HG03045 (cell line): ENCODE data around the gene C1orf232.

Experiments used
- ATAC-seq: cut with Tn5 transposase; IDR thresholded peaks from one replicate; pipeline ENCODE4 v1.9.1; 2021; ENCODE audit warnings: mild to moderate bottlenecking, moderate library complexity; ENCODE audit not compliant: unreplicated experiment

The C1orf232 gene

DNA sequence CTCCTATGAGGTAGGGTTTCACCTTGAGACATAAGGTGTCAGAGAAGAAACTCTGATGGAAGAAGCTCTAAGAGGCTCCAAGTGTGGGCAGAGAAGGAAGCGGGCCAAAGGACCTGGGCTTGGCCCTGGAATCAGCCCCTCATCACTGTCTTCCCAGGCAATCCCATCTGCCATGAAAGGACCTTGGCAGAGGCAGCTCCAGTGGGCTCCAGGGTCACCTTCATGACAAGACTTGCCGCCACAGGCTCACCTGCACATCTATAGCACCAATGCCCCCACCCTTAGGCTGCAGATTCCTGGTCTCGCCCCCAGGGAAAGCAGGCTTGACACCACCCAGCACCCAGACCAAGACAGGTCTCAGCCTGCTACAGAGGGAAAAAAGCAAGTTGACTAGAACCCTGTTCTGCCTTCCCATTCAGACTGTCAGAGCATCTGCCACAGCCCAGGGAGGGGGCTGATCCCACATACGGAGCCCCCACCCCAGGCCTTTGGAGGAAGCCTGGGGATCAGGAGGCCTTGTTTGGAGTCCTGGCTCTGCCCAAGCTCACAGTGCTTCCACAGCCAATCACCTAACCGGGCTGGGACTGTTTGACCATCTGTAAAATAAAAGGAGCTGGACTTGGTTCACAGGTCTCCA is 10.4 kb downstream of the C1orf232 start:
- ATAC-seq: no peak

DNA sequence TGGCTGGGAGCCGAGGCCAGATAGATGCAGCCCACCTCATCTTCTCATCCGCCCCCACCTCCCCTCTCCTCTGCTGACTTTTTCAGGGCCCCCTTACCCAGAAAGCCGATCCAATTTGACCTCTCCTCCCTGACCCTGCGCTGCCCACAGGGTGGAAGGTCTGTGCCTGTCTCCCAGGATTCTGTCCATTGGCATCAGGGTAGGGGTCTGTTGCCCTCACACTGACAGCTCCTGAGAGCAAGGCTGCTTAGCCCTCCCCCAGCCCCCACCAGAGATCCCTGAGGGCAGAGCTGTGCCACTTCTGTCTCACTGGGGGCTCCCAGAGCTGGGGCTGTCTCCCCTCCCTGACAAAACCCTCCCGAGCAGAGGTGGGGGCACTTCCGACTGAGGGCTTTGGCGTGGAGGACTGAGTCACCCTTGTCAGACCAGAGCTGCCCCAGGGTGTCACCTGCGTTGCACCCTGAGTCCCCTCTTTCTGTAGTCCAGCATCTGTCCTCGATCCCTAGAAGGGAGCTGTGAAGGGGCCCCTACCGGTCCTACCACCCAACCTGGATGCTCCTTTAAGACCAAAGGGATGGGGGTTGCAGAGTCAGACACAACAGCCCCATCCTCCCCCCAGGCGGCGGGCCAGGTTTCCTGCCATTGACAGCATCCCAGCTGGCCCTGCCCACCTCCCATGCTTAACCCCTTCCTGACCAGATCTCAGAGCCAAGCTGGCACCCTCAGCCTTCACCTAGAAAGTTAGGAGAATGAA is 12.3 kb downstream of the C1orf232 start:
- ATAC-seq: no peak

DNA sequence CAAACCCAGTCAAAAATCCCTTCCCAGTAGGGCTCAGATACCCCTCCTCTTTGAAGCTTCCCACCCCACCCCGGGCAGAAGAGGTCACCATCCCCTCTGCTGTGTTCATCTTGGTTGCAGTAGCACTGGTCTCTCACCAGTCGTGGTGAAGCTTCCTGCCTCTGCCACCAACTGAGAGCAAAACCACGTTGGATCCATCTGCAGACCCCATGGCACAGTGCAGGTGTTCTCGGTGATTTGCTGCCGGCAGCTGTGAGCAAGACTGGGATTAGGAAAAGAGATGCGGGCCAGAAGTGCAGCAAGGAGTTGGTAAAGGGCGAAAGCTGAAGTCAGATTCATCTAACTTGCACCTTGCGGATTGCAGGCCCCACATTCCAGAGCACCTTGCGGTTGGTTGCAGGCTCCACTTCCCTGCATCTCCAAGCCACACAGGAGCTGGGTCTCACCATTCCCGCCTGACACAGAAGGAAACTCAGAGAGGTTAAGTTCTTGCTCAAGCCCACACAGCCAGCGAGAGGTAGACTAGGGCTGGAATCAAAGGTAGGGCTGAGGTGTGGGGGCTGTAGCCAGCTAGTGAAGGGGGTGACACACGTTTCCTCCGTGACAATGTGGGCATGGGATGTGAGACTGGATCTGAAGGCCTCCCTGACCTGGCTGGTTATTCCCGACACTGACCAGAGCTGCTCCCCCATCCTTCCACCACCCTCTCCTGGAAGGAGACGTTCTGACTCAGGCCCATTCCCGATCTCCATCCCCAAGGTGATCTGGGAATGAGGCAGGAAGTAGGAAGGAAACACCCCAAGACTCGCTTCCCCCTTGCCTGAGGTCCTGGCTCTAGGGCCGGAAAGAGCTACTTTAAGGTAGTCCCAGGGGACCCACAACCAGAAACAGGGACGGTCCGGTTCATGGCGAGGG is 13.1 kb downstream of the C1orf232 start:
- ATAC-seq: no peak

DNA sequence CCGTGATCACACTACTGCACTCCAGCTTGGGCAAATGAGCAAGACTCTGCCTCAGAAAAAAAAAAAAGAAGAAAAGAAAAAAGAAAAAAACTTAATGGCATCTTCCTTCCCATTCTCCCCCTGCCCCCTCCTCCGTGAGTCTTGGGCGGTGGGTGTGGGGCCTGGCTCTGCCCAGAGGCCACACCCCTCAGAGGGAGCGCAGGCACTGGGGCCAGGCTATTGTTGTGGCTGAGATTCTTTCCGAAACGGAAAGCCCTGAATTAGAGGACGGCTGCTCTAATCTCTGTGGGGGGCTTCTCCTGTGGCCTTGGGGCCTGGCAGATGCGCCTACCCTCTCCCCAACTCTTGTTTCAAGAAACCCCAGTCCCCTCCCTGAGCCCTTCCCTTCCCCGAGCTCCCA is 14.0 kb downstream of the C1orf232 start:
- no peak for ATAC-seq

DNA sequence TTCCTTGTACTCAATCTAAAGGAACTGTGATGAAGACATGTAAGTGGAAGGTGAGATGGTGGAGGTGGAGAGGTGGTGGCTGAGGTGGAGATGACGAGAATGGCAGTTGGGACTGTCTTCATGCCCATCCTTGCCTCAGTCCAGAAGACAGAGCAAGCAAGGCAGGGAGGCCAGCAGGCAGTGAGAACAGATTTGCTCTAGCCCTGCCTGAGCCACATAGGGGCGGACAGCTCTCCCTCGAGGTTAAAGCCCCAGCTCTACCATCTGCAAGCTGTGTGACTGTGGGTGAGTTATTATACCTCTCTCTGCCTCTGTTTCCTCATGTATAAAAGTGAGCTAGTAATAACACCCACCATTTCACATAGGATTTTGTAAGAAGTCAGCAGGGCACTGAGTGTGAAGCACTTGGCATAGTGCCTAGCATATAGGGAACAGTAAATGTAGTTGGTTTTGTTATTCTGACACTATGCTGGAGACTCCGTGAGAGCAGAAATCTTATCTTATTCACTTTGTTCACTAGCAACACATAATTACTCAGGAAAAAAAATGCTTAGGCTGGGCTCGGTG is 14.7 kb downstream of the C1orf232 start:
- ATAC-seq: no peak

- ATAC-seq: no peak
Measured at GRCh38 chr1:26148887-26149286, 19.9 kb downstream of the C1orf232 start.

DNA sequence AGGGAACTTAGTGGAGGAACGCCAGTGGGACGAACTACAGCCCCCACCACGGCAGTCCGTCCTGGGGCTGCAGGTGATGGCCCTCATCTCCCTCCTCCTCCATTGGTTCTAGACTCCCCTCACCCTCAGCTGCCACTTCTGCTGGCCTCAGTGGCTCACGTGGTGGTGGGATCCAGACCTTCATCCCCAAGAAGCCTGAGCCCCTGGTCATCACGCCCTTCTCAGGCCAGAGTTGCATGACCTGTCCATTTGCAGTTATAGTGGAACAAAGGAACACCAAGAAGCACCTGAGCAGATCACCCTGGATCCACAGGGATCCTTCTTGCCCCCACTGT is 22.8 kb downstream of the C1orf232 start:
- ATAC-seq: no peak

GRCh38 chr1:26145041-26145959 is 23.5 kb downstream of the C1orf232 start:
- ATAC-seq: no peak

DNA sequence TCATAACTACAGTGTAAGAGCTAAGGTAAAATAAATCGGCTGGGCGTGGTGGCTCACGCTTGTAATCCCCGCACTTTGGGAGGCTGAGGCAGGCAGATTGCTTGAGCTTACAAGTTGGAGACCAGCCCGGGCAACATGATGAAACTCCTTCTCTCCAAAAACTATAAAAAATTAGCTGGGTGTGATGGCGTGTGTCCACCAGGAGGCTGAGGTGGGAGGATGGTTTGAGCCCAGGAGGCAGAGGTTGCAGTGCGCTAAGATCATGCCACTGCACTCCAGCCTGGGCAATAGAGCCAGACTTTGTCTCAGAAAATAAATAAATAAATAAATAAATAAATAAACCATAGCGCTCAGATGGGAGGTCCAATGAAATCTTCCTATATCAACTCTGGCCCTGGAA is 26.6 kb downstream of the C1orf232 start:
- no peak for ATAC-seq

GRCh38 chr1:26138974-26139558 is 29.7 kb downstream of the C1orf232 start:
- ATAC-seq: no peak

GRCh38 chr1:26134466-26134865 is 34.3 kb downstream of the C1orf232 start:
- no peak for ATAC-seq

DNA sequence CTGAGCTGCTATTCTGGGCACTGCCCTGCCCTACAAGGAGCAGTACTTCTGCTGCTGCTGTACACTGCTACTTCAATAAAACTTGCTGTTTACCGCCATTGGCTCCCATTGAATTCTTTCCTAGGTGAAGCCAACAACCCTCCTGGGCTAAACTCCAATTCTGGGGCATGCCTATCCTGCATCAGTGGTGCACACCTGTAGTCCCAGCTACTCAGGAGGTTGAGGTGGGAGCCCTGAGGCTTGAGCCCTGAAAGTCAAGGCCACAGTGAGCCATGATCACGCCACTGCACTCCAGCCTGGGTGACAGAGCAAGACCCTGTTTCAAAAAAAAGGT is 36.0 kb downstream of the C1orf232 start:
- no peak for ATAC-seq

DNA sequence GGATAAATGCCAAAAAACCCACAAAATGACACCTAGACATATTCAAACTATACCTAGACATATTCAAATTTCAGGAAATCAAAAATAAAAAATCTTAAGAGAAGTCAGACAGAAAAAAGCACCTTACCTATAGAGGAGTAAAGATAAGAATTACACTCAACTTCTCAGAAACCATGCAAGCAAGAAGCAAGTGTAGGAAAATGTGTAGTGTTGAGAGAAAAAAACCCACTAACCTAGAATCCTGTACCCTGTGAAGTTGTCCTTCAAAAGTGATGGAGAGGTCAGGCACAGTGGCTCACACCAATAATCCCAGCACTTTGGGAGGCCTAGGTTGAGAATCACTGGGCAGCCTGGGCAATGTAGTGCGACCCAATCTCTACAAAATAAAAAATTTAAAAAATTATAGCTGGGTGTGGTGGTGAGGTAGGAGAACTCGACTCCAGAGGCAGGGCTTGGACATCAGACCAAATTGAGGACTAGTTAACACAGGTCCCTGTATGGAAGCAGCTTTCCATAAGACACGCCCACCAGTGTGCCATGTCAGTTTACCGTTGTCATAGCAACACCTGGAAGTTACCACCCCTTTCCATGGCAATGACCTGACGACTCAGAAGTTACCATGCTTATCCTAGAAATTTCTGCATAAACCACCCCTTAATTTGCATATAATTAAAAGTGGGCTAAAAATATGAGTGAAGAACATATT is 36.5 kb downstream of the C1orf232 start:
- ATAC-seq: no peak

DNA sequence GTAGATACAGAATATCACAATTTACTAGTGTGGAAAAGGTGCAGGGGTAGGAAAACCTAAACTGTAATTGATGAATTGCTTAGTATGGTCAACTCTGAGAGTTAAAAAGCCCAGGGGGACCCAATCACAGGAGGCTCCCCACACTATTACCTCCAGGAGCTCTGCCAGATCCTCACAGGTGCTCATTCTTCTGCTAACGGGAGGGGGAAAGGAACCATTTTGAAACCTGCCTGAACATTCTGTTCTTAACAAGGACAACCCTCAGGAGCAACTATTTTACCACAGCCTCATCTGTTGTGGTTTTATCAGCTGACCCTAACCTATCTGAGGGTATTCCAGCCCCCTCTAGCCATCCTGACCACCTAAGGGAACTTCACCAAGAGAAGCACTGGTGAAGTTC is 38.1 kb downstream of the C1orf232 start:
- ATAC-seq: no peak

- no peak for ATAC-seq
Measured at GRCh38 chr1:26129778-26130177, 39.0 kb downstream of the C1orf232 start.

DNA sequence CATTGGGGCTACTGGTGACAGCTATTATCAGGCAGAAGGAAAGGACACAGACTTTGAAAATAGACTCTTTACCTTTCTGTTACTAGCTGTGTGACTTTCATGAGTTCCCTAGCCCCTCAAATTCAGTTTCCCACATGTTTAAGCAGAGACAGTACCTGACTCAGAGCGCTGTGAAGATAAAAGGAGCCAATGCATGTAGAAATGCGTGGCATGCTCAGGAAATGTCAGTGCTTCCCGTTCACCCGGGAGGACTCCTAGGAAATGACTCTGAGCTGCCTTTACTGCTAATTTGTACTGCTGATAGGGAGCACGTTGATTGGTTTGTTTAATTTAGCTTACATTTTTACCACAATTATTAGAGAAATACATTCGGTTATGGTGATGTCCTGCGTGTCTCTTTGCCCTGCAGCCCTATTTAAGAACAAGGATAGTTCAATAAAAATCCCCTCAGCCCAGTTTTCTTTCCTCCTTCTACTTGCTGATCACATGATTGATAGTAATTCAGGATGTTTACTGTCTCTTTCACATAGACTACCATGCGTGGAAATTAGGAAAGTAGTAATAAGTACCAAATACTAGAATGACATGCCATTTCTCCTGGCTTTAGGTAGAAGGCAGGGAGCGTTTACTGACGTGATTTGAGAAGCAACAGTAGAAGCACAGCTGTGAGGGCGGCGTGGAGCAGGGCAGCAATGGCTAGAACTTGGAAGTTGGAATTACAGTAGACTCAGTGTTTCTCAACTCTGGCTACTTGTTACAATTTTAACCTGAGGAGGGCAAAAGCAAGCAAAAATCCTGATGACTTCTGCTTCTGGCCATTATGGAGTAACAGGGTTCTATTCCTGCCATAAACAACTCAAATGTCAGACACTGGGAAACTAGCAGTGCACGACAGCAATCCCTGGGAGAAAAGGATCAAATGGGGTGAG is 41.3 kb downstream of the C1orf232 start:
- no peak for ATAC-seq

DNA sequence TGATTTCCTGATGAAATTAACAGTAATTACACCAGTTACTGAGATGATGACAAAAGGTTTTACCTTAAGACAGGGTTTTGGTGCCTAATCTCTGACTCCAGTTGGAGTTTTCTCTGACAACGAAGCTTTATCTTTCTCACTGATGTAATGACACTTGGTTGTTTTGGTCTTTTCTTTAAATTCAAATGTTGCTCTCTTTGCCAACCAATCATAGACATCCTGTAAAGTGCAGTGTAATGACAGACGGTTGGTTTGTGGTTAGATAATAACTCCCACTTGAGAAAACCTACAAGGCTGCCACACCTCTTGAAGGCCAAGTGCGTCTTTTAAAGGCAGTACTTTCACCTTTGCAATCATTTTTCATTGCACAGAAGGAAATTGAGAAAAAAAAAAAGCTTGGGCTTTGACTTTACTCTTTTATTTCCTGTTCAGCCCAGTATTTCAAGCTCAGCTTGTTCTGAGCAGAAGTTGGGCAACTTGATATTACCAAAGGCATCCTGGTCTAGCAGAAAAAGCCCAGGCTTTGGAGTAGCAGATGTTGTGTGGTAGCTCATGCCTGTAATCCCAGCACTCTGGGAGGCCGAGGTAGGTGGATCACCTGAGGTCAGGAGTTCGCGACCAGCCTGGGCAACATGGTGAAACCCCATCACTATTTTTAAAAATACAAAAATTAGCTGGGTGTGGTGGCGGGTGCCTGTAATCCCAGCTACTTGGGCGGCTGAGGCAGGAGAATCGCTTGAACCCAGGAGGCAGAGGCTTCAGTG is 42.3 kb downstream of the C1orf232 start:
- peak; percentile 81 for ATAC-seq

- no peak for ATAC-seq
Measured at GRCh38 chr1:26125946-26126320, 42.8 kb downstream of the C1orf232 start.
